ENCODE measurements around the gene RHBDF2.

Gene RHBDF2

DNA sequence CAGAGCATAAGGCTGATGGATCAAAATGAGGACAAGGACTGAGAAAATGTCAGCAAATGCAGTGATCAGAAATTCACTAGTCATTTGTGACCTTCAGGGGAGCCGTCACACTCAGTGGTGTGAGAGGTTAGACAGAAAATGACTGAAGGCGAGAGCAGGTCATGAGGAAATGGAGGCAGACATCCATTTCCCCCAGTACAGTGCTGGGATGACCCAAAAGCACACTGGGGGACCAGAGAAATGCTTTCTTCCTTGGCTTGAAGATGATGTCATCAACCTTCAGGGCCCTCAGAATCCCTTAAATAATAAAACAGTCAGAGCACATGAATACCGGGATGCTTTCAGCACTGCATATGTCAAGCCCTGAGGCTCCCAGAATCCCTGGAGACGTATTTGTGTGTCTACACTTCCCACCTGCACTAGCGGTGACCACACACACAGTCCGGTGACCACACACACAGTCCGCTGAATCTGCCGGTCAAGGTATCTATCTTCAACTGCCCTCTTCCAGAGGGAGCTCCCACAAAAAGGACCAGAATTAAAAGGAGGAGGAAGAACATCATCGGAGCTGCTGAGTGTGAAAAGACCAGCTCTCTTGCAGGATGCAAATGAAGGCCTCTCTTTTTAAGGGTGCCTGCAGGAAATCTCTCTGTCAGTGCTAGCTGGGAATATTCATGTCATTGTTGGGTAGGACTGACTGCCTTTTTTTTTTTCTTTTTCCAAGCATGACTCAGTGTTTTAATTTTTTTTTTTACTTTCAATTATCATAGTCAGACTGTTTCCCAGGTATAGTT is 56.5 kb downstream of the RHBDF2 start:
- H3K9me3 ChIP-seq (ENCODE audit: control insufficient read depth, insufficient read depth, low read length) = no peaks in the 10 kb centered on the region
- H3K27ac ChIP-seq (ENCODE audit: low read length) = no peak overlapping the region
- H3K27me3 ChIP-seq (ENCODE audit: control insufficient read depth, insufficient read depth, low read length) = no peaks in the 10 kb centered on the region
- DNase-seq (ENCODE audit: low read depth, low spot score) = no peak
- no peaks in the 10 kb centered on the region for H3K36me3 ChIP-seq (ENCODE audit: control insufficient read depth, insufficient read depth, low read length)
- no peak overlapping the region for H3K4me3 ChIP-seq (ENCODE audit: low read length)
- no CpG with 5 or more reads among the region's 9 CpGs for WGBS (ENCODE audit: insufficient coverage, insufficient read length)
- H3K4me1 ChIP-seq (ENCODE audit: control insufficient read depth, insufficient read depth, low read length) = peaks cover 42% of the 10 kb centered on the region

- Histone ChIP-seq H3K9me3 (ENCODE audit: control insufficient read depth, insufficient read depth, low read length) (no peaks in the 10 kb centered on the region), H3K4me3 (ENCODE audit: low read length) (no peak overlapping the region), H3K36me3 (ENCODE audit: control insufficient read depth, insufficient read depth, low read length) (no peaks in the 10 kb centered on the region), H3K27me3 (ENCODE audit: control insufficient read depth, insufficient read depth, low read length) (no peaks in the 10 kb centered on the region), H3K27ac (ENCODE audit: low read length) (no peak overlapping the region), H3K4me1 (ENCODE audit: control insufficient read depth, insufficient read depth, low read length) (peaks cover 39% of the 10 kb centered on the region)
- no peak for DNase-seq (ENCODE audit: low read depth, low spot score)
- WGBS (ENCODE audit: insufficient coverage, insufficient read length) = no CpG with 5 or more reads among the region's 8 CpGs
Measured at GRCh38 chr17:76442341-76443338, 58.6 kb downstream of the RHBDF2 start.

DNA sequence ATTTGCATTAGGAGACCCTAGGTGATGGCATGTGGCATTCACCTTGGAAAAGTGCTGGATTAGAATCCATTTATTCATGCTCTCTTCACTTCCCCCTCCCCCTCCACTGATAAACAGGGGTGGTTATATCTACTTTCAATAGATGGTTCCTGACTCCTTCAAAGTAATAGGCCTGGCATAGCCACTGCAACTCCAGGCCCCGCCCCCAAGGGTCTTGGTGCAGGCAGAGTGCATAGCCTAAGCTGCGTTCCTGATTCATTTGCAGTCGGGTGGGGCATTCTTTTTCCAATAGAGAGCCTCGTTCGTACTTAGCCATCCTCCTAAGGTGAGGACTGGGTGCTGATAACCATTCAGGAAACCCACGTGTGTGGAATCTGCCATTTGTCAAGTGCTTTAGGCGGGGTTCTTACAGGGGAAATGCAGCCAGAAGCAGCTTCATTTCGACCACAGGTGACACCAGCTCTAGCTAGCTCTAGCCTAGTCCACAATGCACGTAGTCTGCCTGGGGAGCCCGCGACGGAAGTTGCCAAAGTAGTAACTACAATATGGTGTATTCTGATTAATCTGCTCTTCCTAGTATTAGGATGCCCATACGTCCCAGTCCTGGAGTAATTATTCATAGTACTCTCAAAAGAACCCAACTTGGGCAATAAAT is 59.4 kb downstream of the RHBDF2 start:
- Histone ChIP-seq H3K27ac (ENCODE audit: low read length) (no peak overlapping the region), H3K4me1 (ENCODE audit: control insufficient read depth, insufficient read depth, low read length) (peaks cover 36% of the 10 kb centered on the region)

DNA sequence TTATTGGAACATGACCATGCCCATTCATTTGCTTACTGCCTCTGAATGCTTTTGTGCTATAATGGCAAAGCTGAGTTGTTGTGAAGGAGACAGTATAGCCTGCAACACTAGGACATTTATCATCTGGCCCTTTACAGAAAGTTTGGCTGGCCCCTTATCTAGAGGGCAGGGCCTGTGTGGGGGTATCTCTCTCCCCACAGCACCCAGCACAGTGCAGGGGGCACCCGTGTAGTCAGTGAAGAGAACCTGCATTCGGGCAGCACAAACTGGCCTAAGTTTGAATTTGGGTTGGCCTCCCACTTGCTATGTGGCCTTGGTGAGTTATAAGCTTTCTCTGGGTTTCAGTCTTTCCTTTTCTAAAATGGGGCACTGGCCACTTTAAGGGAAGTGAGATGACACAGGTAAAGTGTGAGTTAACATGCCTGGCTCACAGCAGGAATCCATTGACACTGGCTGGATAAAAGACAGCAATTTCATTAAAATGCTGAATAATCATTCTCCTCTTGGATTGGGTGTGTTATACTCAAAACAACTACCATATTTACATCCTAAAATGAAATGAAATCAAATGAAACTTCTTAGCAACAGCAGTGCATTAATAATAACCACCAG is 60.4 kb downstream of the RHBDF2 start:
- Histone ChIP-seq H3K36me3 (ENCODE audit: control insufficient read depth, insufficient read depth, low read length) (no peaks in the 10 kb centered on the region), H3K9me3 (ENCODE audit: control insufficient read depth, insufficient read depth, low read length) (no peaks in the 10 kb centered on the region), H3K27ac (ENCODE audit: low read length) (no peak overlapping the region), H3K4me1 (ENCODE audit: control insufficient read depth, insufficient read depth, low read length) (peaks cover 28% of the 10 kb centered on the region), H3K4me3 (ENCODE audit: low read length) (no peak overlapping the region), H3K27me3 (ENCODE audit: control insufficient read depth, insufficient read depth, low read length) (no peaks in the 10 kb centered on the region)
- DNase-seq (ENCODE audit: low read depth, low spot score) = no peak
- WGBS (ENCODE audit: insufficient coverage, insufficient read length) = no CpG with 5 or more reads among the region's 2 CpGs

More for the DNA sequence above, 59.4 kb downstream of the RHBDF2 start:
- Histone ChIP-seq H3K9me3 (ENCODE audit: control insufficient read depth, insufficient read depth, low read length) (no peaks in the 10 kb centered on the region), H3K36me3 (ENCODE audit: control insufficient read depth, insufficient read depth, low read length) (no peaks in the 10 kb centered on the region), H3K27me3 (ENCODE audit: control insufficient read depth, insufficient read depth, low read length) (no peaks in the 10 kb centered on the region), H3K4me3 (ENCODE audit: low read length) (no peak overlapping the region)
- WGBS (ENCODE audit: insufficient coverage, insufficient read length) = no CpG with 5 or more reads among the region's 13 CpGs
- DNase-seq (ENCODE audit: low read depth, low spot score) = no peak

GRCh38 chr17:76439314-76439928 is 61.8 kb downstream of the RHBDF2 start:
- peaks cover 20% of the 10 kb centered on the region for H3K4me1 ChIP-seq (ENCODE audit: control insufficient read depth, insufficient read depth, low read length)
- WGBS (ENCODE audit: insufficient coverage, insufficient read length) = no CpG with 5 or more reads among the region's 6 CpGs
- DNase-seq (ENCODE audit: low read depth, low spot score) = no peak
- H3K27ac ChIP-seq (ENCODE audit: low read length) = no peak overlapping the region
- no peaks in the 10 kb centered on the region for H3K36me3 ChIP-seq (ENCODE audit: control insufficient read depth, insufficient read depth, low read length)
- no peaks in the 10 kb centered on the region for H3K27me3 ChIP-seq (ENCODE audit: control insufficient read depth, insufficient read depth, low read length)
- H3K4me3 ChIP-seq (ENCODE audit: low read length) = no peak overlapping the region
- H3K9me3 ChIP-seq (ENCODE audit: control insufficient read depth, insufficient read depth, low read length) = no peaks in the 10 kb centered on the region

- Histone ChIP-seq H3K9me3 (ENCODE audit: control insufficient read depth, insufficient read depth, low read length) (no peaks in the 10 kb centered on the region), H3K27me3 (ENCODE audit: control insufficient read depth, insufficient read depth, low read length) (no peaks in the 10 kb centered on the region), H3K4me3 (ENCODE audit: low read length) (no peak overlapping the region), H3K4me1 (ENCODE audit: control insufficient read depth, insufficient read depth, low read length) (peaks cover 19% of the 10 kb centered on the region), H3K27ac (ENCODE audit: low read length) (no peak overlapping the region), H3K36me3 (ENCODE audit: control insufficient read depth, insufficient read depth, low read length) (no peaks in the 10 kb centered on the region)
- no peak for DNase-seq (ENCODE audit: low read depth, low spot score)
- no CpG with 5 or more reads among the region's 9 CpGs for WGBS (ENCODE audit: insufficient coverage, insufficient read length)
Measured at GRCh38 chr17:76438906-76439305, 62.3 kb downstream of the RHBDF2 start.

DNA sequence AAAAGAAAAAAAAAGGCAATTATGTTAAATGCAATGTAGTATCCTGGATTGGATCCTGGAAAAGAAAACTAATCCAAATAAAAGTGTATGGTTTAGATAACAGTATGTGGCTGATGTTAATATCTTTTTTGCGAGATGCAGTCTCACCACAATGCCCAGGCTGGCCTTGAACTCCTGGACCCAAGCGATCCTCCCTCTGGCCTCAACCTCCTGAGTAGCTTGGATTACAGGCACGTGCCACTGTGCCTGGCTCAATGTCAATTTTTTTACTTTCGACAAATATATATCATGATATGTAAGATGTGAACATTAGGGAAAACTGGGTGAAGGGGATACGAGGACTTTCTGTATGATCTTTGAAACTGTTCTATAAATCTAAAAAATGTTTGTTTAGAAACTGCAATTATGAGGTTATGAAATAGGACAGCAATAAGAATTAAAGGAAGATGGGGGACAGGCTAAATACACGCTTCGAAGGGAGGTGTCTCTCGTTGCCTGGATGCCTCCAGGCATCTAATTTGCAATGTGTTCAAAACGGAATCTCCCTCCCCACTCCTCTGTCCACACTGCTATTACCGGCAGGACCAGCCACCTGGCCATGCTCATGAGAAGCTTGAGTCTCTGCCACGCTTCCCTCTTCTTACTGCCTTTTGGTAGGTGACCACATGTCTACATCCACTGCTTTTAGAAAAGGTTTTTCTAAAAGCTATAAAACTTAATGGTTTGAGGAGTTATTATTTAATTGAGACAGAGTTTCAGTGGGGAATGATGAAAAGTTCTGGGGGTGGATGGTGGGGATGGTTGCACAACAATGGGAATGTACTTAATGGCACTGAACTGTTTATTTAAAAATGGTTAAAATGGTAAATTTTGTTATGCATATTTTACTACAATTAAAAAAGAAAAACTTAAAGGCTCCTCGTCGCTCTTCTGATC is 63.5 kb downstream of the RHBDF2 start:
- Histone ChIP-seq H3K27me3 (ENCODE audit: control insufficient read depth, insufficient read depth, low read length) (no peaks in the 10 kb centered on the region), H3K36me3 (ENCODE audit: control insufficient read depth, insufficient read depth, low read length) (no peaks in the 10 kb centered on the region), H3K27ac (ENCODE audit: low read length) (no peak overlapping the region), H3K4me1 (ENCODE audit: control insufficient read depth, insufficient read depth, low read length) (peaks cover 19% of the 10 kb centered on the region), H3K9me3 (ENCODE audit: control insufficient read depth, insufficient read depth, low read length) (no peaks in the 10 kb centered on the region), H3K4me3 (ENCODE audit: low read length) (no peak overlapping the region)
- DNase-seq (ENCODE audit: low read depth, low spot score) = no peak
- WGBS (ENCODE audit: insufficient coverage, insufficient read length) = no CpG with 5 or more reads among the region's 13 CpGs

DNA sequence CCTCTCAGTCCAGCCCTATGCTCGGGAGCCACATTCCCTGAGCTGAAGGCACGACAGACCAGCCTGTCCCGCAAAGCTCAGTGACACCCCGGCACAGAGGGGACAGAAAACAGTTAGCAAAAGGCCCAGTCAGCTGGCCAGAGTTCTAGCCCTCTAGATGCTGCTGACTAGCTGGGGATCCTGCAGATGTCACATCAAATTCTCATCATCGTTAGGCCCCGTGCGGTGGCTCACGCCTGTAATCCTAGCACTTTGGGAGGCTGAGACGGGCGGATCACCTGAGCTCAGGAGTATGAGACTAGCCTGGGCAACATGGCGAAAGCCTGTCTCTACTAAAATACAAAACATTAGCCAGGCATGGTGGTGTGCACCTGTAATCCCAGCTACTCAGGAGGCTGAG is 65.5 kb downstream of the RHBDF2 start:
- H3K27ac ChIP-seq (ENCODE audit: low read length) = no peak overlapping the region
- WGBS (ENCODE audit: insufficient coverage, insufficient read length) = no CpG with 5 or more reads among the region's 11 CpGs
- no peaks in the 10 kb centered on the region for H3K27me3 ChIP-seq (ENCODE audit: control insufficient read depth, insufficient read depth, low read length)
- no peak overlapping the region for H3K4me3 ChIP-seq (ENCODE audit: low read length)
- DNase-seq (ENCODE audit: low read depth, low spot score) = no peak
- H3K4me1 ChIP-seq (ENCODE audit: control insufficient read depth, insufficient read depth, low read length) = peaks cover 6% of the 10 kb centered on the region
- H3K36me3 ChIP-seq (ENCODE audit: control insufficient read depth, insufficient read depth, low read length) = no peaks in the 10 kb centered on the region
- H3K9me3 ChIP-seq (ENCODE audit: control insufficient read depth, insufficient read depth, low read length) = no peaks in the 10 kb centered on the region

- Histone ChIP-seq H3K4me3 (ENCODE audit: low read length) (no peak overlapping the region), H3K27ac (ENCODE audit: low read length) (no peak overlapping the region), H3K27me3 (ENCODE audit: control insufficient read depth, insufficient read depth, low read length) (no peaks in the 10 kb centered on the region), H3K9me3 (ENCODE audit: control insufficient read depth, insufficient read depth, low read length) (no peaks in the 10 kb centered on the region), H3K36me3 (ENCODE audit: control insufficient read depth, insufficient read depth, low read length) (no peaks in the 10 kb centered on the region), H3K4me1 (ENCODE audit: control insufficient read depth, insufficient read depth, low read length) (peaks cover 3% of the 10 kb centered on the region; the same call in 1 of the 2 replicates)
- DNase-seq (ENCODE audit: low read depth, low spot score) = no peak
- no CpG with 5 or more reads among the region's 7 CpGs for WGBS (ENCODE audit: insufficient coverage, insufficient read length)
Measured at GRCh38 chr17:76434870-76435269, 66.4 kb downstream of the RHBDF2 start.

All from iPS DF 6.9 (cell line).